Stimulated activated CD8-positive, alpha-beta memory T cell treated with anti-CD3 and anti-CD28 coated beads, Interleukin-12 subunit alpha, Interleukin-12 subunit beta, amount 100 ng/mL, for 1 hour (primary cell): Measurements from ENCODE around the gene BHMT2.
A peak's percentile ranks its signal among the peaks of the same experiment; 100 is the strongest.

Source experiments
- DNase-seq: peaks from one replicate; pipeline ENCODE4 v3.0.0-alpha.2; 2020; ENCODE audit warnings: low read depth

BHMT2 gene

DNA sequence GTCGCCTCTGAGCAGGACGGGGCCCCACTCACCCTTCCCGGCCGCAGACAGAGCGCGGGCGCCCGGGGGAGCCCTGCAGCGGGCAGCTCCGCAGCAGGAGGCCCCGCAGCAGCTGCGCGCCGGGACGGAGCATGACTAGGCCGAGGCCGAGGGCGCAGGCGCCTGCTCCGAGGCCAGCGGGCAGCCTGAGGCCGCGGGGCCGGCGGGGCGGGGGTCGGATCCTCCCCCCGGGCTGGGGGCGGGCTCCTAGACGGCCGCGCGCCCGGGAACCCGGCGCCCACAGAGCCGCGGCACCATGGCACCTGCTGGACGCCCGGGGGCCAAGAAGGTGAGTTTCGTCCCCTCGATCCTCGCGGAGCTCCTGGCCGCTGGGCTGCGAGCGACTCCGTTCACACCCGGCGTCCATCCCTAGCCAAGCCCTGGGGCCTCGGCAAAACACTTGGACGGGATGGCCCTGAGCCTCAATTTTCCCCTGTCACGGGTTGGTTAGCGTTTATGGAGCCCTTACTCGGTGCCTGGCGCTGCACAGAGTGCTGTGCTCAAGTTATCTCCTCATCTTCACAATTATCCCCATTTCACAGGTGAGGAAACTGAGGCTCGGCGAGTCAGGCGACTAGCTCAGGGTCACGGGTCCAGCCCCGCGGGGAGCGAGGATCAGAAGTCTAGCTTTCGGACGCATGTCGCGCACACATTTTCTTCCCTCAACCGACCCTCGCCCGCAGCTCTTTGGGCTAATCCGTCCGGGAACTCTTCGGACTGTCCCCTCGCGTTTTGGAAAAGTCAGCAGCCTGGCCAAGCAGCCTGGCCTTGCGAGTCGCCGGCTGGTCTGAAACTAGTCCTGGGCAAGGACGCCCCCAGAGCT is at the start of gene BHMT2, which contains the start of gene DMGDH:
Gene BHMT2 (plus strand): TSS at position 280 of the 862 bp plus-strand sequence. CDS start 16 bp downstream, at position 296.
Gene DMGDH (minus strand): TSS at position 187 of the 862 bp plus-strand sequence. CDS start 54 bp downstream, at position 133.
- no peak for DNase-seq

DNA sequence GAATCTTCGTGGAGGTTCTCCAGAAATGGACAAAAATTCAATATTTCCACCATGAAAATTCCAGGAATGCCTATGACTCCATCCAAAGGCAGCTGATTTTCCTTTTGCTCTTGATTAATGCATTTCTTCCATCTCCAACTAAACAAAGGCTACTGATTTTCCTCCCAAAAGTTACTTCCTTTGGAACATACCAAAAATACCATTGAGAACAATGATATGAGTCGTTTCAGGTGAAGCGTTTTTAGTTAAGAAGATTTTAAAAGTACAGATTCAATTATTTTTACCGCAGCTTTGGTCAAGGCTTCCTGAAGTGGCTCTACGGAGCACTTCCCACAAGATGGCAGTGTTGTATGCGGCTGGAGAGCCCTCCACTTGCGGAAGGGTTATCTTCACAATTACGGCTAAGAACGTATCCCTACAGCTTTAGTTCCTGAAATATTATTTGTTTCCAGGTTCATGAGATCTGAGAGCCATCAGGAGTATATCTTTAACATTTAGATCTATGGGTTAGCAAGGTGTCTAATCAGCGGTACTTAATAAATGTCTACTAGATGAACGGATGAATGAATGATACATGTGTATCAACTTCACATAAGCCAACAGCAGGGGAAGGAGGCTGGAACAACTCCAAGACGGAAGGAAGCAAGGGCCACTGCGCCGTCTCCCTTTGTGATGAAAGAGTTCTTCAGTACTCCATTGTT is 48.6 kb upstream of the BHMT2 start:
- no peak for DNase-seq

GRCh38 chr5:79021753-79022152 is 47.8 kb upstream of the BHMT2 start:
- no peak for DNase-seq

GRCh38 chr5:79022771-79023170 is 46.8 kb upstream of the BHMT2 start:
- DNase-seq, result no peak

GRCh38 chr5:79023348-79023747 is 46.2 kb upstream of the BHMT2 start:
- DNase-seq, result no peak

GRCh38 chr5:79023947-79024346 is 45.6 kb upstream of the BHMT2 start:
- no peak for DNase-seq

- peak; percentile 19 for DNase-seq
Measured at GRCh38 chr5:79025054-79025472, 44.5 kb upstream of the BHMT2 start.

DNA sequence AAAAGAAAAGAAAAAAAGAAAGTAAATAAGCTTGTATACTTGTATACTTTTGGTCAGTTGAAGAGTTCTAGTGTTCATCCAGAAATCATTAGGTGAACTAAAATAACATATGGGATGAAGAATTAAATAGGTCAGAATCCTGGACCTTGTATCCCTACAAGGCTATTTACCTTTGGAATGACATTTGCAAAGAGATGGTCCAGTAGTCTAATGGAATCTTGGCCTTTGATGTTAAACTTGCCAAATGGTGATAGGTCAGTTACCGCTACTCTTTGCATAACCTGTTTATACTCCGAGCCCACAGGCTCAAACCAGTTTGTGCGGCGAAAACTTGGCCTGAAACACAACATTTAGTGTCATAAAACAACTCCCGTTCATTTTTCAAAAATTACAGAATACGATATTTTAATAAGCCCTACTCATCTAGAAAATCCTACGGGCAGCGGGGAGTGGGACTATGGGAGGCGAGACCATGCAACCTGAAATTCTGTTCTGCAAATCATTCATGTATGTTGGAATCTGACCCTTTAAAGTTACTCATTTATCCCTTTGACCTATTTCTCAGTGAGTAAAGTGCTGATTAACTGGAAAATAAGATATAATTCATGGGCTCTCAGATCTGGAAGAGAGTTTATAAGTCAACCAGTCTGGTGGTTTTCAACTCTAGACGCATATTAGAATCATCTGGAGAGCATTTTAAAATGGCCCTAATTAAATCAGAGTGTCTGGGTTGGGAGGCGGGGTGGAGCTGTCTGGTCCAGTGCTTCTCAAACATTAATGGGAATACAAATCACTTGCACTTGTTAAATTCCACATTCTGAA is 38.7 kb upstream of the BHMT2 start:
- no peak for DNase-seq

DNA sequence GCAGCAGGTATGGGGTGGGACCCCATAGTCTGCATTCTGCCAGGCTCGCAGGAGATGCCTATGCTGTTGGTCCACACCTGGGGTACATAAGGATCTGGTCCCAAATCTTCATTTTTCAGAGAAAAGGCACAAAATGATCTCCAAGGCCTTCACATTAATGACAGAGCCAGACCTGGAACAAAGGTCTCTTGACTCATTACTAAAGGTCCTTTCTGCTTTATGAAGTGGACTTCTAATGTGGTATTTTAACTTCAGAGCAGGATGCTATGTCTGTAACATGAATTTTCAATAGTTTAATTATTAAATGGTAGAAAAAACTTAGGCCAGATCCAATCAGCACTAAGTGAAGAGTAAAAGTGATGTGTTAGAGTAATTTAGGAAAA is 38.1 kb upstream of the BHMT2 start:
- no peak for DNase-seq

- no peak for DNase-seq
Measured at GRCh38 chr5:79032031-79032695, 37.4 kb upstream of the BHMT2 start.

DNA sequence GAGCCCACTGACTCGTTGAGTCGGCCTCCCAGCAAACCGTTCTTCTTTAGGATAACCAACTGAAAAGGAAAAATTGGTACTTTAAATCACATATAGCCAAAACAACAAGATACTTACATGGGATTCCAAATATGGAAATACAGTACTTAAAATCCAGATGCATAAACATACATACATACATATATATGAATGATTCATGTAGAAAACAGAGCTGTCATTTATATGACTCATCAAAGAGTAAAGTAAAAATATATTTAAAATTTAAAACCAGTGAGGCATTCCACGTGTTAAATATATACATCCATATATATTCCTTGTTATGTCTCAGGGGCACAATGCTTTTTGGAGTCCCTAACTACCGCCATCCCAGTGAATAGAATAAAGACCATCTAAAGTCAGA is 36.8 kb upstream of the BHMT2 start:
- DNase-seq, result no peak

DNA sequence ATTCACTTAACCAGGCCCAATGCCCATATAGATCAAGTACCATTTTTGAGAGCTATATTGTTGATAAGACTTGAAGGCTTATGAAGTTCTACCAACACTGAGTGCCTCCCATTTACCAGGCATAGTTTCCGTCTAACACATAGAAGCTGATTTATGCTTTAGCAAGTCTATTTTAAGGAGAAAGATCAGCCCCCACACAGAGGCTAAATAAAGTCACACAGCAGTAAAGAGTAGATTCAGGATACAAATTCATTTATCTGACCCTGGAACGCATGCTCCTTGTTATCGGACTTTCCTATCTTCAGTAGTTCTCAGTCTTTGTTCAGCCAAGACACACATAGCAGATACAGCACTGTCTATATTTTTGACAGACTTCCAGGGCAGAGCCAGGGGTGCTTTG is 34.3 kb upstream of the BHMT2 start:
- DNase-seq, result no peak

GRCh38 chr5:79036769-79037168 is 32.8 kb upstream of the BHMT2 start:
- no peak for DNase-seq

DNA sequence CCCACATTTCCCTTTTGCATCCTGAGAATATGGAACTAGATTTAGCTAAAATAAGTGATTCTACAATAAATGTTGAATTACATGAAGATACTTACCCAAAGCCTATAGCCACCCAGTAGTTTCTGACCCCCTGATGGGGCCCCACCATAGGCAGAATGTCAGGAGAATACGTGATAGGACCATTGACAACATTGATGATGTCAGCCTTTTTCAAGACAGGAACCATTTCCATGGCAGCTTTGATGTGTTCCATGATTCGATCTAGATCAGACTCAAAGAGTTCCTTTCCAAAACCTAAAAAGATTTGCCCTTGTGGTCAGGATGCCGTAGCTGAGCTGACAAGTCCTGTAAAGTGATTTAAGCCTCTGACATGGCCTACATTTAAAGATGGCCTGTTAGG is 27.4 kb upstream of the BHMT2 start:
- no peak for DNase-seq

DNA sequence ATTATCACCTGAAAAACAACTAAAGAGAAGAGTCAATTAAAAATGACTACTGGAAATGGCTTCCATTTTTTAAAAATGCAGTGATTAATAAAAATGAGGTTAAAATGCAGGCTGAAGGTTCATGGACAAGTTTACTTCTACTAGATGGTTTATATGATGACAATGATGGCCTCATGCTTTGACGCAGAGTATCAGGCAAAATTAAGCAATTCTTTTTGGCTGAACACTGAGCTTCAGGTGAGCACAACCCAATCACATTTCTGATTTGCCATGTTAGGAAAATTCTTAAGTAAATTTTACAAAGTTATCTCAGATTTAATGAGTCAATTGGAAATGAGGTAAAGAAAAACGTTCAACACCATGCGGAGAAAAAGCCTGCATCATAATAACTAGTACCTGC is 22.4 kb upstream of the BHMT2 start:
- no peak for DNase-seq

DNA sequence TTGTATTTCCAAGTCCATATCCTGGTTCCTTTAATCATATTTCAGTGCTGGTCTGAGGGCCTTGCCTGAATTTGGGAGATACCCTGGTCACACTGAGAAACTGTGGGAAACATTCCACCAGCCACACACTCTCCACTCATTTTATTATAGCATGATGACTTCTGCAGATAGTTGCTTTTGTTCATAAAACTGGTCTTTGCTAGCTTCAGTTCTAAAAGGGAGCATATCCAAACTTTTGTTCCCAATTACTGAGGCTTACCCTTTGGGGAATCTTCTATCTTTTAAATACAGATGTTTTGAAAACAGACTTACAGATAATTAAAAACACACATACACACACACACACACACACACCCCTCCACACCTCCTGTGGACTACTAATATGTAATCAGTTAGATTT is 21.1 kb upstream of the BHMT2 start:
- DNase-seq, result no peak

GRCh38 chr5:79050498-79050897 is 19.1 kb upstream of the BHMT2 start:
- no peak for DNase-seq

DNA sequence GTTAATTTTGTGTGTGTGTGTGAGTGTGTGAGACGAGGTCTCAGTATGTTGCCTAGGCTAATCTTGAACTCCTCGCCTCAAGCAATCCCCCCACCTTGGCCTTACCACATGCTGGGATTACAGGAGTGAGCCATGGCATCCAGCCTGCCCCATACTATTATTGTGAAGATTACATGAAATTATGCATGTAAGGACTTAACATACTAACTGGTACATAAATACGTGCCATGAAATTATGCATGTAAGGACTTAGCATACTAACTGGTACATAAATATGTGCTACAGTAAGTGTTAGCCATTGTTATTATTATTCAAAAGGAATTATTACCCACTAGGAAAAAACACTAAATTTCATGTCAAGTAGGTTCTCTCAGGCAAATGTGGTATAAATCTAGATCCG is 16.2 kb upstream of the BHMT2 start:
- no peak for DNase-seq

DNA sequence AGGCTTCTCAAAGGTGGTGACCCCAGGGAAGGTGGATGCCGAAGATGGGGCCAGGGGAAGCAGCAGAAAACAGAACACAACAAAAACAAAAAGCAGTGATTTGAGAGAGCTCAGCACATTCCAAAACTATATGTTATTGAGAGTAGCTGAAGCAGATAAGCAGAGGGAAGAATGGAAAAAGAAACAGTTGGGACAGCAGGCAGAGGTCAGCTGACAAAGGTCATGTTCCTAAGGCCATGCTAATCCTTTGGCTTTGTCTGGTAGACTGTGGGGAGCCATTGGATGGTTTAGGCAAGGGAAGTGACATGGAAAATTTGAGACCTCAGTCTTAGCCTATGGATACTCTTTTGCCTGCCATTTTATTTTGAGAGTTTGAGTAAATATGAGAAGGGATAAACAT is 14.6 kb upstream of the BHMT2 start:
- no peak for DNase-seq

DNA sequence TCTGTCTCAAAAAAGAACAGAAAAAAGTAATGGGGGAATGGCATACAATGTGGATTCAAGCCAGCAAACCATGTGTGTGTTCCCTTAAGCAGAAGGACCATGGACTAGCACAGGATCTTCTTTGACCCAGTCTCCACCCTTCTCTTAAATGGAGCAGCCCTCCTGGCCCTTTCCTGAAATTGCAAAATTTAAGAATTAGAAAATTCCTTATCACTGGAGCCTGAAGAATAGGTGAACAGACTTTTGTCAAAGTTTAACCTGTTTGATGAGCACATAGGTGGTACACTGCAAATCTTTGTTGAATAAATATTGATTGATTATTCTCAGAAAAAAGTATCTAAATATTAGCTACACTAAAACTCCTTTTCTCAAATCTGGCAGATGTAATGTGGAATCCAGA is 12.7 kb upstream of the BHMT2 start:
- no peak for DNase-seq

GRCh38 chr5:79059674-79060073 is 9.9 kb upstream of the BHMT2 start:
- no peak for DNase-seq

DNA sequence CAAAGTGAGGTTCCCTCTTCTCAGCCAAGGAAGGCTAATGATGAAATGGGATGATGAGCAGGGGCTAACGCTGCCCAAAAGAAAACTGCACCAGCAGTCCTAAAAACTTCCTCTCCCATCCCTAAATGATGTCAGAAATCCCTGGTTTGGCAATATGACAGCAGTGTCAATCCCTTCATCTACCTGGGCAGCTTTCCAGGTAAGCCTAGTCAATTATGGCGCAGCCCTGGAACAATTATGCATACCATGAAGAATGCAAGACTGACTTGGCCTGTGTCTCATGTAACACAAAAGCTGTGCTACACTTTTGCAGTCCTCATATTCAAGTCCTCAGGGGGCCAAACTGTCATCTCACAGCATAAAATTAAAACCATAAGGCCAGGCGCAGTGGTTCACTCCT is 7.1 kb upstream of the BHMT2 start:
- DNase-seq, result no peak
